GM12864 (cell line): Measurements from ENCODE around the gene TRIM3.

Experiments
- DNase-seq: peaks from one replicate; pipeline ENCODE4 v3.0.0-alpha.2; 2011; ENCODE audit warnings: low read depth
- H3K4me3 ChIP-seq: 2 replicates; pipeline ENCODE4 v1.5.1; 2011; ENCODE audit warnings: mild to moderate bottlenecking, low read depth, low read length, control low read depth
- CTCF ChIP-seq: IDR thresholded peaks from 2 replicates; pipeline ENCODE4 v1.5.1; 2011; ENCODE audit warnings: low read depth, mild to moderate bottlenecking, moderate library complexity, low read length, control low read depth, inconsistent platforms; ENCODE audit errors: missing control alignments

Gene TRIM3

GRCh38 chr11:6453152-6453551 is 20.6 kb downstream of the TRIM3 start:
- DNase-seq: no peak
- no peak overlapping the region for H3K4me3 ChIP-seq
- no peak for TF ChIP-seq CTCF

- no peak overlapping the region for H3K4me3 ChIP-seq
- no peak for TF ChIP-seq CTCF
- DNase-seq: no peak
Measured at GRCh38 chr11:6452219-6452618, 21.5 kb downstream of the TRIM3 start.

GRCh38 chr11:6448574-6448973 is 25.2 kb downstream of the TRIM3 start:
- no peak for TF ChIP-seq CTCF
- DNase-seq: no peak
- no peak overlapping the region for H3K4me3 ChIP-seq

- TF ChIP-seq CTCF: peak; percentile 96
- DNase-seq: peak; percentile 13
- H3K4me3 ChIP-seq: no peak overlapping the region
Measured at GRCh38 chr11:6443269-6444003, 30.3 kb downstream of the TRIM3 start.

- no peak overlapping the region for H3K4me3 ChIP-seq
- no peak for DNase-seq
- TF ChIP-seq CTCF: no peak
Measured at GRCh38 chr11:6442441-6442840, 31.3 kb downstream of the TRIM3 start.

- TF ChIP-seq CTCF: no peak
- DNase-seq: no peak
- H3K4me3 ChIP-seq: no peak within 1 kb of the TSS
Measured at GRCh38 chr11:6440906-6441358, 32.8 kb downstream of the TRIM3 start, which contains the start of gene HPX. Gene HPX, minus strand, starts transcription at chr11:6440987. Its CDS starts 24 bp downstream, at chr11:6440963.
